ENCODE data around the gene SUV39H2.
A peak's percentile ranks its signal among the peaks of the same experiment; 100 is the strongest.
"Not testable (repeated sequence)": the region's sequence is repeated elsewhere in the genome, so short reads cannot be mapped to it uniquely, and the experiment has no call there.

The SUV39H2 gene

GRCh38 chr10:14930610-14931009 lies 51.9 kb downstream of the SUV39H2 start:
- FAIRE-seq (no peak), DNase-seq (ENCODE audit: low spot score) (no peak)

DNA sequence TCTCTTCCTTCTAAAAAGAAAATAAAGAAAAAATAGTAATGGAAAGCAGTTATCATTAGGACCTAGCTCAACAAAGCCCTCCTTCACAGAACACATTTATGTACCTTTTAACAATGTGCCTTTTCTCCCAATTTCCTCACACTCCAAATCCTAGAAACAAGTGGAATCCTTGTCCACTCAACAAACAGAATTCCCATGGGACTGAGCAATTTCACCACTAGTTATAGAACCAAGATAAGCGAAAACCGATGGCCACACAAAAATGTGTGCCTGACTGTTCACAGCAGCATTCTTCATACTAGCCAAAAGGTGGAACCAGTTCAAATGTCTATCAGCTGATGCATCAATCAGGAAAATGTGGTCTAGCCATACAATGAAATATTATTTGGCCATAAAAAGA lies 57.9 kb downstream of the SUV39H2 start:
- no peak for FAIRE-seq
- no peak for DNase-seq (ENCODE audit: low spot score)

- not testable (repeated sequence) for DNase-seq (ENCODE audit: low spot score); FAIRE-seq
Measured at GRCh38 chr10:14938971-14939370, 60.3 kb downstream of the SUV39H2 start.

- DNase-seq (ENCODE audit: low spot score), result not testable (repeated sequence)
- FAIRE-seq, result peak; percentile 96
Measured at GRCh38 chr10:14942147-14942949, 63.7 kb downstream of the SUV39H2 start.

- FAIRE-seq, result not testable (repeated sequence)
Measured at GRCh38 chr10:14942950-14943338, 64.3 kb downstream of the SUV39H2 start.

DNA sequence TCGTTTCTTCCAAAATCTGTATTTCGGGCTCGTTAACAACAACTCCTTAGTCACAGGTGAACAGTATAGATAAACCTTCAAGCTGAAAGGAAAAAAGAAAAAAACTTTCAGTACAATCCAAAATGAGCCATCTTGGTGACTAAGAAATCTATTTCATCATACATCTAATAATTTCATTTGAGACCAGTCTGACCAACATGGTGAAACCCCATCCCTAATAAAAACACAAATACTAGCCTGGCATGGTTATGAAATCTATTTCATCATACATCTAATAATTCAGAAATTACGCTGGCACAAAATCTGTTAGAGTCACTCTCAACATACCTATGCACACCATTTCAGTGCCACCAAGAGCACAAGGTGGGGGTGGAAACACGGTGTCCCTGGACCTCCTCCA lies 66.4 kb downstream of the SUV39H2 start:
- FAIRE-seq, result no peak
- no peak for DNase-seq (ENCODE audit: low spot score)

More at GRCh38 chr10:14942950-14943338, 64.3 kb downstream of the SUV39H2 start:
- DNase-seq (ENCODE audit: low spot score), result not testable (repeated sequence)

GRCh38 chr10:14947268-14947667 lies 68.6 kb downstream of the SUV39H2 start:
- FAIRE-seq (no peak), DNase-seq (ENCODE audit: low spot score) (no peak)

GRCh38 chr10:14949291-14949690 lies 70.6 kb downstream of the SUV39H2 start:
- no peak for FAIRE-seq
- no peak for DNase-seq (ENCODE audit: low spot score)

DNA sequence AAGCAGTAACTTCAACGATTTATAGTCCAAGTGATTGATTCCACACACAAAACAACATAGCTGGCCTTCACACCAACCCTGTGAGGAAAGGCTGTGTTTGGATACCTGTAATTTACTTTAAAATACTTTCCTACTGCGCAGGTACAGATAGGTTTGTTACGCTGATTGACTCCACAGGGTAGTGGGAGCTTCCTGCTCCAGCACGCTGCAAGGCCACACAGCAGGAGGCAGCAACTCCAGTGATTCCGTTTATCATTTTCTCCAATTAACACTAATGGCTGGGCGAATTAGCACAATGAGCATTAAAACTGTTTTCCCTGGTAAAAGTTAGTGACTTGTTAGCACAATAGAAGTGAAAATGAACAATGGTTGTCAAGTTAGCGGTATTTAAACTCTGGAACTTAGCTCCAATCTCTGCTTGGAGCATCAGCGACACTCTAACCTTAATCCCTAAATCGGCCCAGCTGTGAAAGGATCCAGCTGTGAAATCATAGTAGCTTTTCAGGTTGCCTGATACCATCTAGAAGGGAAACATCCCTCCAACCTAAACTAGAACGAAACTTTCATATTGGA lies 74.3 kb downstream of the SUV39H2 start:
- DNase-seq (ENCODE audit: low spot score), result peak; percentile 13

GRCh38 chr10:14953424-14954000 lies 74.8 kb downstream of the SUV39H2 start:
- FAIRE-seq (no peak), DNase-seq (ENCODE audit: low spot score) (peak; percentile 74)

More for the DNA sequence above, 74.3 kb downstream of the SUV39H2 start:
- FAIRE-seq, result no peak

All from urothelium cell line (cell line).